Mesenchymal stem cell (in vitro differentiated cells and primary cell): ENCODE measurements around the gene KCND2.

Source experiments
- DNase-seq: peaks from one replicate; pipeline ENCODE4 v3.0.0-alpha.2; 2013
- H2AFZ ChIP-seq: one replicate; pipeline ENCODE4 v1.6.1; 2013; ENCODE audit warnings: low read depth, mild to moderate bottlenecking, control low read depth, inconsistent platforms, low read length, moderate library complexity
- H2AK5ac ChIP-seq: 2 replicates; pipeline ENCODE4 v1.6.1; 2013; ENCODE audit warnings: low read length, moderate library complexity, mild to moderate bottlenecking, inconsistent platforms; ENCODE audit not compliant: severe bottlenecking
- H2BK120ac ChIP-seq: one replicate; pipeline ENCODE4 v1.6.1; 2013; ENCODE audit warnings: low read depth, mild to moderate bottlenecking, inconsistent platforms, low read length, moderate library complexity
- H2BK12ac ChIP-seq, 2 experiments: one replicate each; pipeline ENCODE4 v1.6.1; 2013; ENCODE audit warnings: inconsistent platforms in 2 of 2, low read length in 2 of 2, mild to moderate bottlenecking in 2 of 2, moderate library complexity in 2 of 2, control low read depth in 1 of 2
- H2BK15ac ChIP-seq: one replicate; pipeline ENCODE4 v1.6.1; 2013; ENCODE audit warnings: mild to moderate bottlenecking, low read depth, inconsistent platforms; ENCODE audit not compliant: poor library complexity, severe bottlenecking
- H2BK5ac ChIP-seq: 2 replicates; pipeline ENCODE4 v1.6.1; 2013; ENCODE audit warnings: low read depth, mild to moderate bottlenecking, low read length, control low read depth, inconsistent platforms; ENCODE audit not compliant: poor library complexity, severe bottlenecking
- H3K14ac ChIP-seq, 2 experiments: one replicate each; pipeline ENCODE4 v1.6.1; 2013; ENCODE audit warnings: inconsistent platforms in 2 of 2, low read length in 2 of 2, control low read depth in 1 of 2, mild to moderate bottlenecking in 1 of 2, moderate library complexity in 1 of 2
- H3K18ac ChIP-seq, 2 experiments: one replicate each; pipeline ENCODE4 v1.6.1; 2013; ENCODE audit warnings: inconsistent platforms in 2 of 2, low read length in 2 of 2, control low read depth in 1 of 2, low read depth in 1 of 2, mild to moderate bottlenecking in 1 of 2
- H3K23ac ChIP-seq, 2 experiments: one replicate each; pipeline ENCODE4 v1.6.1; 2013; ENCODE audit warnings: inconsistent platforms in 2 of 2, low read length in 2 of 2, mild to moderate bottlenecking in 2 of 2, moderate library complexity in 2 of 2, control low read depth in 1 of 2
- H3K27ac ChIP-seq: 2 replicates; pipeline ENCODE4 v1.5.1; 2013; ENCODE audit warnings: mild to moderate bottlenecking, moderate library complexity, low read length, control low read depth, inconsistent platforms; ENCODE audit not compliant: poor library complexity, severe bottlenecking
- H3K27me3 ChIP-seq, 2 experiments: 2 replicates each; pipeline versions ENCODE4 v1.6.1 to v1.7.0; 2013; ENCODE audit warnings: low read length in 2 of 2, mild to moderate bottlenecking in 2 of 2, moderate library complexity in 2 of 2, control low read depth in 1 of 2, inconsistent platforms in 1 of 2; ENCODE audit not compliant: control insufficient read depth in 1 of 2, insufficient read depth in 1 of 2
- H3K36me3 ChIP-seq, 2 experiments: 2 replicates each; pipeline versions ENCODE4 v1.6.1 to v1.7.0; 2013; ENCODE audit warnings: low read length in 2 of 2, control low read depth in 1 of 2, inconsistent platforms in 1 of 2, low read depth in 1 of 2, mild to moderate bottlenecking in 1 of 2; ENCODE audit not compliant: insufficient read depth in 2 of 2, control insufficient read depth in 1 of 2
- H3K4ac ChIP-seq, 2 experiments: one replicate each; pipeline ENCODE4 v1.6.1; 2013; ENCODE audit warnings: inconsistent platforms in 2 of 2, low read length in 2 of 2, mild to moderate bottlenecking in 2 of 2, moderate library complexity in 2 of 2, control low read depth in 1 of 2, low read depth in 1 of 2
- H3K4me1 ChIP-seq: 2 replicates; pipeline ENCODE4 v1.6.1; 2013; ENCODE audit warnings: low read depth, low read length, control low read depth; ENCODE audit not compliant: control insufficient read depth, insufficient read depth
- H3K4me2 ChIP-seq: 2 replicates; pipeline ENCODE4 v1.6.1; 2013; ENCODE audit warnings: low read length, mild to moderate bottlenecking, inconsistent platforms; ENCODE audit not compliant: poor library complexity, severe bottlenecking
- H3K4me3 ChIP-seq, 2 experiments: 2 replicates each; pipeline versions ENCODE4 v1.5.1 to v1.7.0; 2013; ENCODE audit warnings: low read length in 2 of 2, mild to moderate bottlenecking in 2 of 2, control low read depth in 1 of 2, low read depth in 1 of 2; ENCODE audit not compliant: insufficient read depth in 1 of 2
- H3K79me1 ChIP-seq: replicated peaks from 2 replicates; pipeline ENCODE4 v1.6.1; 2013; ENCODE audit warnings: mild to moderate bottlenecking, control low read depth, low read length, inconsistent platforms; ENCODE audit not compliant: poor library complexity, severe bottlenecking
- H3K9ac ChIP-seq: 2 replicates; pipeline ENCODE4 v1.7.0; 2013; ENCODE audit warnings: mild to moderate bottlenecking, low read length, moderate library complexity
- H3K9me3 ChIP-seq: 2 replicates; pipeline ENCODE4 v1.7.0; 2013; ENCODE audit warnings: mild to moderate bottlenecking, low read length; ENCODE audit not compliant: control insufficient read depth
- H4K8ac ChIP-seq: one replicate; pipeline ENCODE4 v1.6.1; 2013; ENCODE audit warnings: inconsistent platforms, mild to moderate bottlenecking, low read length, moderate library complexity
- H4K91ac ChIP-seq: one replicate; pipeline ENCODE4 v1.6.1; 2013; ENCODE audit warnings: mild to moderate bottlenecking, low read length, inconsistent platforms
- WGBS: methylation state at CpG from one replicate; pipeline ENCODE4 v1.1.7; 2013; ENCODE audit warnings: mixed read lengths; 5-methylcytosine and 5-hydroxymethylcytosine counted together

Gene KCND2

DNA sequence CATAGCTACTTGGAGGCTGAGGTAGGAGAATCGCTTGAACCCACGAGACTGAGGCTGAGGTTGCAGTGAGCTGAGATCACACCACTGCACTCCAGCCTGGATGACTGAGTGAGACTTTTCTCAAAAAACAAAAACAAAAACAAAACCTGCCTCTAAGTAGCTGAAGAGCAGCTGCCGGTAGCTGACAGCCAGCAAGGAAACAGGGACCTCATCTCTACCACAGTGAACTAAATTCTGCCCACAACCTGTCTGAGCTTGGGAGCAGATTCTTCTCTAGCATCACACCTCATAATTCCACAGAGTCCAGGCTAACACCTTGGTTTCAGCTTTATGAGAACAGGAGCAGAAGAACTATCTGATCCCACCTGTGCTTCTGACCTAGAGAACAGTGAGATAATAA, 246.2 kb downstream of the KCND2 start:
- Histone ChIP-seq H3K4me1 (no peaks in the 10 kb centered on the region), H3K36me3 (no peaks in the 10 kb centered on the region), H2BK12ac (no peak overlapping the region), H2BK5ac (no peak overlapping the region), H2BK15ac (no peak overlapping the region), H3K79me1 (no peaks in the 10 kb centered on the region), H4K91ac (no peak overlapping the region), H3K9ac (no peak overlapping the region), H2BK120ac (no peak overlapping the region), H3K27ac (no peak overlapping the region), H2AK5ac (no peak overlapping the region), H3K23ac (no peak overlapping the region), H3K14ac (no peak overlapping the region), H3K4ac (no peak overlapping the region), H3K4me3 (no peak overlapping the region), H3K9me3 (no peaks in the 10 kb centered on the region), H2AFZ (no peak overlapping the region), H3K27me3 (no peaks in the 10 kb centered on the region), H3K4me2 (no peak overlapping the region), H4K8ac (no peak overlapping the region), H3K18ac (no peak overlapping the region)
- WGBS = 94% methylated on average over 3 of the region's 3 CpGs
- DNase-seq = no peak

DNA sequence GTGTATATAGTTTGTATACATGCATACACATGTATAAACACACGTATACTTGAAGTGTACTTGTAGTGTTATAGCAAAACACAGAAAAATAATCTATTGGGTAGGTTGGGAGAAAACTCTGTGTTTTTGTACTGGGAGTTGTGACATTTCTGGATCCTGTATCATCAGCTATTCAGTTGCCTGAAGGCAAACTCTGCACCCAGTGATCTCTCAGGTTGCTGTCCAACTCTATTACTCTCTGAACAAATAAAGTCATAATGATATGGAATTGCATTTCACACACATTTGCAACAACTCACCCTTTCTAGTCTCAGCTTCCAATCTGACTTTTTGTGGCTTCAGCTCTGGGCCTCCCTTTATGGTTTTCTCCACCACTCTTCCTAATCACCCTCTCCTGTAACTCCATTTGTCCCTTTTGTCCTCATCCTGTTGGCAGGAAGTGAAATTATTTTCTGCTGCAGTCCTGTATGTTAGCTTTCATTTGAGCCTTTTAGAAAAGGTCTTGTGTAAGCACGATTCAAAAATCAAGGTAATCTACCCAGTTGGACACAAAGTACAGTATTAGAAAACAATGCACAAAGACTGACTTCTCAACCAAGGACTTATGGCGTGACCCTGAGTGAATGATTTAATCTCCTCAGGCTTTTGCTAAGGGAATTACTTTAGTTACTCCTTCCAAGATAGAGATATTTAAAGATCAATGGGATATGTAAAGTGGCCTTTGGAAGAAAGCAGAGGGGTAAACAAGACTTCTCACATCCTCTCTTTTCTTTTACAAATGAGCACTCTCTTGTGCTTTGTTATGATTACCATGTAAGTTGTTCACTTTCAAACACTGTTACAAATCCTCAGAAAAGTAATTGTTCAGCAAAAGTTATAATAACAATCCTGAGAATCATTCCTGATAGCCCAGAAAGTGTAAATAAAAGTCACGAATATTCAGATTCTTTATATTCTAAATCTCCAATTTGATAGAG, 249.1 kb downstream of the KCND2 start:
- H3K9me3 ChIP-seq = no peaks in the 10 kb centered on the region
- H3K4me2 ChIP-seq = no peak overlapping the region
- no peaks in the 10 kb centered on the region for H3K36me3 ChIP-seq
- no peak for DNase-seq
- H2BK5ac ChIP-seq = no peak overlapping the region
- no peak overlapping the region for H3K4me3 ChIP-seq
- H3K27me3 ChIP-seq = no peaks in the 10 kb centered on the region
- H2BK120ac ChIP-seq = no peak overlapping the region
- no peak overlapping the region for H4K91ac ChIP-seq
- H3K14ac ChIP-seq = no peak overlapping the region
- no peak overlapping the region for H3K27ac ChIP-seq
- H2AK5ac ChIP-seq = no peak overlapping the region
- no peaks in the 10 kb centered on the region for H3K4me1 ChIP-seq
- no peak overlapping the region for H2BK15ac ChIP-seq
- no peak overlapping the region for H3K4ac ChIP-seq
- H3K18ac ChIP-seq = no peak overlapping the region
- no peak overlapping the region for H4K8ac ChIP-seq
- no peak overlapping the region for H3K9ac ChIP-seq
- no peak overlapping the region for H2AFZ ChIP-seq
- 6% methylated on average over 1 of the region's 4 CpGs for WGBS
- H3K79me1 ChIP-seq = no peaks in the 10 kb centered on the region
- H2BK12ac ChIP-seq = no peak overlapping the region
- no peak overlapping the region for H3K23ac ChIP-seq

DNA sequence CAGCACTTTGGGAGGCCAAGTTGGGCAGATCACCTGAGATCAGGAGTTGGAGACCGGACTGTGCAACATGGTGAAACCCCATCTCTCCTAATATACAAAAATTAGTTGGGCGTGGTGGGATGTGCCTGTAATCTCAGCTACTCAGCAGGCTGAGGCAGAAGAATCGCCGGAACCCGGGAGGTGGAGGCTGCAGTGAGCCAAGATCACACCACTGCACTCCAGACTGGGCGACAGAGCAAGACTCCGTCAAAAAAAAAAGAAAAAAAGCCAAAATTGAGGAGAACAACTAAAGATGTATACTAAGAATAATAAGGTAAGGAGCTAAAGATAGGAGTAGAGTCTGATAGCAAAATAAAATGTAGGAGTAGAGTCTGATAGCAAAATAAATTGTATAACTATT, 251.0 kb downstream of the KCND2 start:
- no peak overlapping the region for H2AK5ac ChIP-seq
- H3K4me3 ChIP-seq = no peak overlapping the region
- WGBS = 95% methylated on average over 5 of the region's 7 CpGs
- H2BK12ac ChIP-seq = no peak overlapping the region
- no peak overlapping the region for H3K14ac ChIP-seq
- no peak overlapping the region for H2AFZ ChIP-seq
- H2BK120ac ChIP-seq = no peak overlapping the region
- no peak for DNase-seq
- no peak overlapping the region for H3K4me2 ChIP-seq
- no peaks in the 10 kb centered on the region for H3K27me3 ChIP-seq
- no peaks in the 10 kb centered on the region for H3K79me1 ChIP-seq
- H3K4me1 ChIP-seq = no peaks in the 10 kb centered on the region
- peaks cover 0 to 4% of the 10 kb centered on the region in 2 experiments for H3K36me3 ChIP-seq
- H3K27ac ChIP-seq = no peak overlapping the region
- no peak overlapping the region for H4K91ac ChIP-seq
- no peak overlapping the region for H2BK5ac ChIP-seq
- no peak overlapping the region for H3K18ac ChIP-seq
- no peak overlapping the region for H3K23ac ChIP-seq
- no peak overlapping the region for H3K4ac ChIP-seq
- no peak overlapping the region for H3K9ac ChIP-seq
- no peak overlapping the region for H2BK15ac ChIP-seq
- H3K9me3 ChIP-seq = no peaks in the 10 kb centered on the region
- H4K8ac ChIP-seq = no peak overlapping the region

DNA sequence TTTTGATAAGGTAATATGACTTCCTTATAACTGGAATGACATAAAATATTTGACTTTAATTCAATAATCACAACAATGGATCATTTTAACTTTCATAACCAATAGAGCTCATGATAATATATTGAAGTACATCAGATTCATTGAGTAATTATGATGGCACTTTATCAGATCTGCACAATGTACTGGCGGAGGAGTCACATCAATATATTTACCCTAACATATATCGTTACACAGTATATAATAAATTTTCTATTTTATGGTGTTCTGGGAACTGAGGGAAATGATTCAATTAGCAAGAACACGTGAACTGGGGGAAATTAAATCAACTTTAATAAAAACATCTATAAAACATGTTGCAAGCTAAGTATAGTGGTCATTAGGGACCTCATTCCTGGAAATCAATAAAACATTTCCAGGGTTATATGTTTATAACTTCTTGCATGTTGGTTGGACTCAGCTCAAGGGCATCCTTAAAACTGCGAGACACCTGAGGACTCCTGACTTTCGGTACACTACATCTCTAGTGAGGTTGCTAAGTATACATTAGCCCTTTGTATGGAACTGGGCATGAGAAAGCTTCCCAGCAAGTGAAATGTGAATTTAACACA, 254.0 kb downstream of the KCND2 start:
- Histone ChIP-seq H2AK5ac (no peak overlapping the region), H3K9me3 (no peaks in the 10 kb centered on the region), H3K4me1 (no peaks in the 10 kb centered on the region), H3K27me3 (no peaks in the 10 kb centered on the region), H2BK120ac (no peak overlapping the region), H3K4ac (no peak overlapping the region), H3K79me1 (no peaks in the 10 kb centered on the region), H2BK5ac (no peak overlapping the region), H3K36me3 (peaks cover 0 to 4% of the 10 kb centered on the region in 2 experiments), H3K14ac (no peak overlapping the region), H4K8ac (no peak overlapping the region), H3K27ac (no peak overlapping the region), H2AFZ (no peak overlapping the region), H4K91ac (no peak overlapping the region), H3K4me2 (no peak overlapping the region), H2BK15ac (no peak overlapping the region), H2BK12ac (no peak overlapping the region), H3K4me3 (no peak overlapping the region), H3K18ac (no peak overlapping the region), H3K23ac (no peak overlapping the region), H3K9ac (no peak overlapping the region)
- 99% methylated on average over 2 of the region's 5 CpGs for WGBS
- no peak for DNase-seq
